HG03521 (cell line): ENCODE results near the gene EFNA4.

Experiments
- ATAC-seq: cut with Tn5 transposase; IDR thresholded peaks from one replicate; pipeline ENCODE4 v1.9.1; 2021; ENCODE audit warnings: mild to moderate bottlenecking, moderate library complexity; ENCODE audit not compliant: unreplicated experiment

The EFNA4 gene

GRCh38 chr1:155051342-155051776 lies 12.2 kb upstream of the EFNA4 start:
- no peak for ATAC-seq

GRCh38 chr1:155051777-155052398 lies 11.7 kb upstream of the EFNA4 start:
- no peak for ATAC-seq

GRCh38 chr1:155052439-155053395 lies 10.8 kb upstream of the EFNA4 start:
- no peak for ATAC-seq

DNA sequence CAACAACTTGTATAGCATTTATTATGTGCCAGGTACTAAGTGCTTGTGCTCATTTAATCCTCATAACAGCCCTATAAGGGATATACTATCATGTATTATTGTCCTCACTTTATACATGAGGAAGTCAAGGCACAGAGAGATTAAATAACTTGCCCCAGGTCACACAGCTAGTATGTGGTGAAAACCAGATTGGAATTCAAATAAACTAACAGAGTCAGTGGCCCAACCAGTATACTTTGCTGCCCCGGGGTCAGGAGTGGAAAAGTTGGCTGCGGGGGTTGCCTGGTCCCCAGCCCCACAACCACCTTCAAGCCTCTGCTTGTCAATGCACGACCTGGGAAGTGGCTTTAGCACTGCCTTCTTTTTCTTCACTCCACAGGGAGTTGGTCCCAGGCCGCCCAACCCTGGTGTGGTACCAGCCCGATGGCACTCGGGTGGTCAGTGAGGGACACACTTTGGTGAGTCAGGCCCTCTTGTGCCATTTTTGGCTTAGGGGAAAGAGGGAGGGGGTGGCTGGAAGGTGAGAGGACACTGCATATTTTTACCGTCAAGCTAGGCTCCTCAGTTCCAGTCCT lies 9.9 kb upstream of the EFNA4 start:
- no peak for ATAC-seq

DNA sequence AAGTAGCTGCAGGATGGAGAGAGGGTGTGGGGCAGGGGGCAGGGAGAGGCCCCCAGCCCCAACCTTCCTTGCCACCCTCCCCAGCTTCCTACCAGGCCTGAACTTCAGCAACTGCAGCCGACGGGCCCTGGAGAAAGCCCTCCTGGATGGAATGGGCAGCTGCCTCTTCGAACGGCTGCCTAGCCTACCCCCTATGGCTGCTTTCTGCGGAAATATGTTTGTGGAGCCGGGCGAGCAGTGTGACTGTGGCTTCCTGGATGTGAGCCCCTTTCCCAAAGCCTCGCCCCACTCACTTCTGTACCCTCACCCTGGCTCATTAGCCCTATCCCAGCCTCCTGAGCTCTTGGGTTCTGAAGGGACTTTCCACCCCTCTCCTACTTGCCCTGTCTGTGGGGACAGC lies 6.4 kb upstream of the EFNA4 start:
- ATAC-seq = no peak

DNA sequence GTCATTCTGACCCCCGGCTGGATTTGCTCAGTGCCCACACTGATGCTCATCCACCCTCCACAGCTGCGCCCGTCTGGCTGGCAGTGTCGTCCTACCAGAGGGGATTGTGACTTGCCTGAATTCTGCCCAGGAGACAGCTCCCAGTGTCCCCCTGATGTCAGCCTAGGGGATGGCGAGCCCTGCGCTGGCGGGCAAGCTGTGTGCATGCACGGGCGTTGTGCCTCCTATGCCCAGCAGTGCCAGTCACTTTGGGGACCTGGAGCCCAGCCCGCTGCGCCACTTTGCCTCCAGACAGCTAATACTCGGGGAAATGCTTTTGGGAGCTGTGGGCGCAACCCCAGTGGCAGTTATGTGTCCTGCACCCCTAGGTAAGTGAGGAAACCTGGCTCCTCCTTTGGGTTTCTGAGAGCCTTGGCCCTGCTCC lies 5.7 kb upstream of the EFNA4 start:
- ATAC-seq = no peak

DNA sequence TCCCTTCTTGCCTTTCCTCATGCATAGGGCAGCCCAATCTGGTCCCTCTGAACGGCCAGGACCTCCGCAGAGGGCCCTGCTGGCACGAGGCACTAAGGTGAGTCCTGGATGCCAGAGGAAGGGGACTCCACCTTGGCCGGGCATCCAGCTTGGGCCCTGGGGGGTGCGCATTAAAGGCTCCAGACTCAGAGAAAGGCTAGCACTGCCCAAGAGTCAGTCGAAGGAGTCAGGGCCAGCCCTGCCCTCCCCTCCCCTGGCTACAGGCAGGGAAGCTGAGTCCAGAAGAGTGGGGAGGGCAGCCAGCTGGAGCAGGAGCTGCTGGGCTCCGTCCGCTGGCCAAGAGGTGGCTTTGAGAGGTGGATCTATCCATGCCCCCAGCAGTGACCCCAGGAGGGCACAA lies 2.8 kb upstream of the EFNA4 start:
- ATAC-seq = no peak

DNA sequence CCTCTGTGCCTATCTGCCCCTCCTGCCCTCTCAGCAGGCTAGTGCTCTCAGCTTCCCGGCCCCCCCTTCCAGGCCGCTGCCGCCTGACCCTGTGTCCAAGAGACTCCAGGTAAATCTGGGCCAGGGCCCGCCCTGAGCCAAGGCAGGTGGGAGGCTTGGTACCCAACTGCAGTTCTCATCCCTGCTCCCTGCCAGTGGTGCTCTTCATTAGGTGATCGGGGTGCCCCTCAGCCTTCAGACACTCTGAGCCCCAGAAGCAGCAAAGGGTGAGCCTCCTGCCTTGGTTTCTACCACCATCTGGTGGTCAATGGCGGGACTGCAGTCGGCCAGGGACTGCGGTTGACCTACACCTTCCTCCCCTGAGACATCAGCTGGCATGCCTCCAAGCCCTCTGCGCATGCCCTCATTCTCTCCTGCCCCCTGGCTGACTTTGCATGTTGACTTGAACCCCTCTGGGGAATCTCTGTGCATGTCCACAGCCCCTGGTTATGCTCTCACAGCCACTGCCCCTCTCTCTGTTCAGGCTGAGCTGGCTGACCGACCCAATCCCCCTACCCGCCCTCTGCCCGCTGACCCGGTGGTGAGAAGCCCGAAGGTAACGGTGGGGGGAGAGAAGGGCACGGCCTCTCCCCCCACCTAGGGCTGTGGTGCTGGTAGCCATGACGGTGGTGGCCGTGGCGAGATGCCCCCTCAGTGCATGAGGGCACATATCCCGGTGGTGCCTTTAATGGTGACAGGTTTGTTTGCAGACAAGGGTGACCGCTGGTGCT lies 2.0 kb upstream of the EFNA4 start:
- ATAC-seq = peak; percentile 46

GRCh38 chr1:155062151-155062686 lies 1.3 kb upstream of the EFNA4 start:
- no peak for ATAC-seq

DNA sequence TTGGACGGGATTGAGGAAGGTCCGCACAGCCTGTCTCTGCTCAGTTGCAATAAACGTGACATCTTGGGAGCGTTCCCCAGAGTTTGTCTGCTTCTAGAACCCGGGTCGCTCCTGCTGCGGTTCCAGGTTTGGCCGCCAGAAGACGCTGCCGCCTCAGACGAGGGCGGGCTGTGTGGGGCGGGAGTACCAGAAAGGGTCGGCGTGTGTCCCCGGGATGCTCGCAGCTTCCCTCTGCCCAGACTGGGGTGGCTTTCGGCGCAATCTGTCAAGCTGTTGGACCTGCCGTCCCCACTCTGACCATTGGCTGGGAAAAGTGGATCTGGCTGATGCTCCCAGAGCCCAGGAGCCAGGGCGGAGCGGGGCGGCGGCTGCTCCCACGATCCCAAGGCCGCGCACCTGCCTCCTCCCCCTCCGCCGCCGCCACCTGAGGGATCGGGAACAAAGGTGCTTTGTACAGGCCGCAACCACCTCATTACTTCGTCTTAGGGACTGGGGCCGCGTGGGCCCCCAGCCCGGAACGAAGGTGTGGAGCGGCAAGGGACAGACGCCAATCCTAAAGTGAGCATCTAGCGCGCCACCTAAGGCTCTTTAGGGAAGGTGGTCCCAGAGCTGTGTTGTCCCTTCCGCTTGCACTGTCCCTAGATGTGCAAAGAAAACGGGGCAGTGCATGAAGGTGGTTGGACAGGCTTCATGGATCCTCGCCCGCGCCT lies 683 bp upstream of the EFNA4 start:
- no peak for ATAC-seq

- no peak for ATAC-seq
These were observed 731 bp downstream of the EFNA4 start for GRCh38 chr1:155064111-155064831.

DNA sequence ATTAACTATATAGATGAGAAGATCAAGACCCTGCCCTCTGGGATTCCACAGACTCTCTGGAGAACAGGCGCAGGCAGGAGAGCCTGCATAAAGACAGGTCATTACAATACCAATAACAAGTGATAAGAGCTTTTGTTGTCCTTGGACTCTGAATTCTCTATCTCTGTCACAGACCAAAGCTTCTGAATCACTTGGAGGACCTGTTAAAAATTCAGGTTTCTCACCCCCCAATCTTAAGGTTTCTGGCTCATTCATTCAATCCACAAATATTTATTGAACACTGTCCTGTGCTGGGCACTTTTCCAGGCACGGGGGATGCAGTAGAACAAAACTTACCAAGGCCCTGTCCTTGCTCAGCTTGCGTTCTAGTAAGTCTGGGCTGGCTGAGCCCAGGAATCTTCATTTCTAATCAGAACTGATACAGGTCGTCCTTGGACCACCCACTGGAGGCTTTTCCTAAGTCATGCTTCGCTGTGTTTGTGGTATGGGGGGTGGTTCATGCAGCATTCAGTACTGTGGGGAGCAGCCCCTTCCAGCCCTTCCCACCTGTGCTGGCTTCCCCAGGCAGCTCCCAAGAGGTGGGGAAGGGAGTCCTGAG lies 1.4 kb downstream of the EFNA4 start:
- ATAC-seq = no peak

DNA sequence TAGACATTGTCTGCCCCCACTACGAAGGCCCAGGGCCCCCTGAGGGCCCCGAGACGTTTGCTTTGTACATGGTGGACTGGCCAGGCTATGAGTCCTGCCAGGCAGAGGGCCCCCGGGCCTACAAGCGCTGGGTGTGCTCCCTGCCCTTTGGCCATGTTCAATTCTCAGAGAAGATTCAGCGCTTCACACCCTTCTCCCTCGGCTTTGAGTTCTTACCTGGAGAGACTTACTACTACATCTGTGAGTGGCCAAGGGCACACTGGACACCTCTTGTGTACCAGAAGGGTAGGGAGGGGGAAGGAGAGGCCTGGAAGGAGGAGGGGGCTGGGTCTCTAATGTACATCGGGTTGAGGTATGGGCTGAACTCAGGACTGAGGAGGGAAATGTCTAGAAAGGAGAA lies 3.2 kb downstream of the EFNA4 start:
- ATAC-seq = no peak

DNA sequence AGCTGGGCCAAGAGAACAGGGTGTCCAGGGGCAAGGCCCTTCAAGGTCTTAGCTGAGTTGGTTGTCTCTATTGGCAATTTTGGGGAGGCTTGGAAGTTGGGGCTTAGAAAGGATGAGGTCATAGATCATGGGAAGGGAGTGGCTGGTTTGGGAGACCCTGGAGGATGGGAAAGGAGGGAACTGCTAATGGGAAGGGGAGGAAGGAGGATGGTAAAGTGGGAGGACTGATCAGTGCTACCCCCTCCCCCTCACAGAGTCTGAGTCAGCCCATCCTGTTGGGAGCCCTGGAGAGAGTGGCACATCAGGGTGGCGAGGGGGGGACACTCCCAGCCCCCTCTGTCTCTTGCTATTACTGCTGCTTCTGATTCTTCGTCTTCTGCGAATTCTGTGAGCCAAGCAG lies 5.1 kb downstream of the EFNA4 start:
- ATAC-seq = no peak

DNA sequence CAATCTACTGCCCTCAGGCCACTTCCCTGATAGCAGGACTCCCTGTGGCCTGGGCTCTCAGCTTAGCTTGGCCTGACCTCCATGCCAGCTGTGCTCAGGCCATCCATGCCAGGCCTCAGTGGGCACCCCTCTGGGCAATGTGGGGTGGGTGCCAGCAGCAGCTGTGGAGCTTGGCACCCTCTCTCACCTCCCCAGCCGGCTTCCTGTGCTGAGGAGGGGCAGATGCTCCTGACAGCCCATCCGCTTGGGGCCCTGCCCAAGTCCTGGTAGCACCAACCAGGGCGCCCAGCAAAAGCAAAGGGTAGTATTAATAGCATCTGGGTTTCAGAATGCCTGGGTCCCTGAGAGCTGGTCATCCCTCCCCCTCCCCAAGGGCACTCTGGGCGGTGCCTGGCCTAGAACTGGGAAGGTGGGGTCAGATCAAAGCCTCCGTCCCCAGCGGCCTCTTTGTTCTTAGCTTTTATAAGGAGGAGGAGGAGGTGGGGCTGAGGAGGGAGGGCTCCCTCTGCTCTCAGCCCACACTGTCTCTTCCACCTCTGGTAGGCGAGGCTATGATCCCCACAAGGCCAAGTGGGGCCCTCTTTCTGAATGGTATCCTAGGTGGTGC lies 6.1 kb downstream of the EFNA4 start:
- ATAC-seq = no peak

GRCh38 chr1:155070158-155070621 lies 6.7 kb downstream of the EFNA4 start:
- no peak for ATAC-seq

- no peak for ATAC-seq
These were observed 7.4 kb downstream of the EFNA4 start for GRCh38 chr1:155070721-155071569.

- no peak for ATAC-seq
These were observed 8.2 kb downstream of the EFNA4 start for GRCh38 chr1:155071701-155072100.
